Body of pancreas (tissue), 4 donors: ENCODE results near the gene GAB4.

Experiments used
- CTCF ChIP-seq, 7 experiments: fragments of 450-650 bp in 4 of 7; fragments of 200-600 bp in 3 of 7; sonication (generic) in 3 of 7; IDR thresholded peaks; one replicate each; pipeline ENCODE4 v1.5.1; 2016 to 2019; ENCODE audit warnings: antibody characterized with exemption in 7 of 7
- POLR2A ChIP-seq, 3 donors: fragments of 450-650 bp; IDR thresholded peaks; one replicate each; pipeline ENCODE4 v1.6.1; 2016; ENCODE audit warnings: antibody characterized with exemption in 3 of 3, mild to moderate bottlenecking in 2 of 3

GRCh38 chr22:16969508-16970327, 38.3 kb downstream of the GAB4 start:
- TF ChIP-seq CTCF (IDR thresholded peaks at IDR 0.05) (no peak), POLR2A (IDR thresholded peaks at IDR 0.05) (no peak)
